Measurements from ENCODE around the gene CNPY1. TPM values are rescaled to one million over a fixed set of nuclear protein-coding genes. Genes with fewer than 3 reads are reported as not detected.

The CNPY1 gene
- total RNA-seq, 8 experiments from 2014 or later, result 0.17 to 0.46 (median 0.28) TPM; not detected in 5

GRCh38 chr7:155466814-155467733 lies 79.3 kb downstream of the CNPY1 start:
- Histone ChIP-seq H3K4me3 (peak overlapping the region in 1 of 5 donors; percentile 9), H3K27ac (no peak overlapping the region), H3K4me1 (replicated peaks in 1 of 2) (peaks cover 3 to 16% of the 10 kb centered on the region in 2 donors)
- in situ Hi-C loops (cut with MboI; ENCODE audit: low pct_unique_long_range_greater_than_20kb in 2 of 9, low sequenced_read_pairs in 9 of 9, unreplicated experiment in 9 of 9), result no loop called here
- 0 to 25% (median 2%) methylated on average over 2 to 23 of the region's 78 CpGs; no CpG with 5 or more reads in 4 of the 10 experiments for WGBS, 10 experiments
- ATAC-seq (replicated peaks in 6 of 8), result peak in 7 of 8 experiments; percentile 16 to 71 (median 57)

GRCh38 chr7:155466142-155466813 lies 80.1 kb downstream of the CNPY1 start:
- WGBS, 10 experiments, result 2 to 19% (median 9%) methylated on average over 4 to 13 of the region's 42 CpGs; no CpG with 5 or more reads in 3 of the 10 experiments
- ATAC-seq (replicated peaks in 6 of 8), result peak in 6 of 8 experiments; percentile 11 to 38 (median 22)
- Histone ChIP-seq H3K4me1 (replicated peaks in 1 of 2) (peaks cover 3 to 16% of the 10 kb centered on the region in 2 donors), H3K4me3 (peak overlapping the region in 1 of 5 donors; percentile 9), H3K27ac (no peak overlapping the region)
- in situ Hi-C loops (cut with MboI; ENCODE audit: low pct_unique_long_range_greater_than_20kb in 2 of 9, low sequenced_read_pairs in 9 of 9, unreplicated experiment in 9 of 9), result no loop called here

GRCh38 chr7:155465761-155466141 lies 80.6 kb downstream of the CNPY1 start:
- no peak for ATAC-seq (replicated peaks in 6 of 8)
- H3K27ac ChIP-seq, result no peak overlapping the region
- in situ Hi-C loops (cut with MboI; ENCODE audit: low pct_unique_long_range_greater_than_20kb in 2 of 9, low sequenced_read_pairs in 9 of 9, unreplicated experiment in 9 of 9), result no loop called here
- 11 to 61% (median 24%) methylated on average over 1 to 9 of the region's 9 CpGs; no CpG with 5 or more reads in 1 of the 10 experiments for WGBS, 10 experiments
- peaks cover 3 to 16% of the 10 kb centered on the region in 2 donors for H3K4me1 ChIP-seq (replicated peaks in 1 of 2)
- H3K4me3 ChIP-seq, result no peak overlapping the region

- H3K4me3 ChIP-seq, result no peak overlapping the region
- in situ Hi-C loops (cut with MboI; ENCODE audit: low pct_unique_long_range_greater_than_20kb in 2 of 9, low sequenced_read_pairs in 9 of 9, unreplicated experiment in 9 of 9), result no loop called here
- 5 to 80% (median 15%) methylated on average over 2 to 25 of the region's 33 CpGs for WGBS, 10 experiments
- H3K27ac ChIP-seq, result no peak overlapping the region
- H3K4me1 ChIP-seq (replicated peaks in 1 of 2), result peaks cover 3 to 16% of the 10 kb centered on the region in 2 donors
- no peak for ATAC-seq (replicated peaks in 6 of 8)
These were observed 81.2 kb downstream of the CNPY1 start for GRCh38 chr7:155464948-155465739.

- H3K4me1 ChIP-seq (replicated peaks in 1 of 2), result peaks cover 3 to 17% of the 10 kb centered on the region in 2 donors
- 10 to 51% (median 25%) methylated on average over 1 to 6 of the region's 6 CpGs; no CpG with 5 or more reads in 1 of the 10 experiments for WGBS, 10 experiments
- ATAC-seq (replicated peaks in 6 of 8), result no peak
- no peak overlapping the region for H3K27ac ChIP-seq
- in situ Hi-C loops (cut with MboI; ENCODE audit: low pct_unique_long_range_greater_than_20kb in 2 of 9, low sequenced_read_pairs in 9 of 9, unreplicated experiment in 9 of 9), result no loop called here
- H3K4me3 ChIP-seq, result no peak overlapping the region
These were observed 82.2 kb downstream of the CNPY1 start for GRCh38 chr7:155464183-155464582.

- Histone ChIP-seq H3K27ac (no peak overlapping the region), H3K4me3 (no peak overlapping the region), H3K4me1 (replicated peaks in 1 of 2) (peaks cover 3 to 23% of the 10 kb centered on the region in 2 donors)
- ATAC-seq (replicated peaks in 6 of 8), result no peak
- 20 to 51% (median 31%) methylated on average over 2 to 9 of the region's 15 CpGs; no CpG with 5 or more reads in 5 of the 10 experiments for WGBS, 10 experiments
- in situ Hi-C loops (cut with MboI; ENCODE audit: low pct_unique_long_range_greater_than_20kb in 2 of 9, low sequenced_read_pairs in 9 of 9, unreplicated experiment in 9 of 9), result no loop called here
These were observed 83.1 kb downstream of the CNPY1 start for GRCh38 chr7:155463114-155463811.

- H3K4me3 ChIP-seq, result no peak overlapping the region
- peaks cover 3 to 23% of the 10 kb centered on the region in 2 donors for H3K4me1 ChIP-seq (replicated peaks in 1 of 2)
- no peak for ATAC-seq (replicated peaks in 6 of 8)
- WGBS, 10 experiments, result 9 to 67% (median 22%) methylated on average over 6 to 25 of the region's 33 CpGs; no CpG with 5 or more reads in 1 of the 10 experiments
- no peak overlapping the region for H3K27ac ChIP-seq
- in situ Hi-C loops (cut with MboI; ENCODE audit: low pct_unique_long_range_greater_than_20kb in 2 of 9, low sequenced_read_pairs in 9 of 9, unreplicated experiment in 9 of 9), result no loop called here
These were observed 84.1 kb downstream of the CNPY1 start for GRCh38 chr7:155462163-155462735.

GRCh38 chr7:155461631-155462030 lies 84.7 kb downstream of the CNPY1 start:
- H3K27ac ChIP-seq, result no peak overlapping the region
- 0 to 80% (median 70%) methylated on average over 1 to 3 of the region's 3 CpGs; no CpG with 5 or more reads in 7 of the 10 experiments for WGBS, 10 experiments
- ATAC-seq (replicated peaks in 6 of 8), result no peak
- H3K4me3 ChIP-seq, result no peak overlapping the region
- in situ Hi-C loops (cut with MboI; ENCODE audit: low pct_unique_long_range_greater_than_20kb in 2 of 9, low sequenced_read_pairs in 9 of 9, unreplicated experiment in 9 of 9), result no loop called here
- peaks cover 0 to 19% of the 10 kb centered on the region in 2 donors for H3K4me1 ChIP-seq (replicated peaks in 1 of 2)

GRCh38 chr7:155460926-155461613 lies 85.3 kb downstream of the CNPY1 start:
- no peak for ATAC-seq (replicated peaks in 6 of 8)
- Histone ChIP-seq H3K4me3 (no peak overlapping the region), H3K27ac (no peak overlapping the region), H3K4me1 (replicated peaks in 1 of 2) (peaks cover 0 to 17% of the 10 kb centered on the region in 2 donors)
- in situ Hi-C loops (cut with MboI; ENCODE audit: low pct_unique_long_range_greater_than_20kb in 2 of 9, low sequenced_read_pairs in 9 of 9, unreplicated experiment in 9 of 9), result no loop called here
- WGBS, 10 experiments, result 0 to 23% (median 17%) methylated on average over 1 to 7 of the region's 8 CpGs; no CpG with 5 or more reads in 6 of the 10 experiments

GRCh38 chr7:155459700-155460461 lies 86.5 kb downstream of the CNPY1 start:
- in situ Hi-C loops (cut with MboI; ENCODE audit: low pct_unique_long_range_greater_than_20kb in 2 of 9, low sequenced_read_pairs in 9 of 9, unreplicated experiment in 9 of 9), result no loop called here
- no peak overlapping the region for H3K27ac ChIP-seq
- no peak for ATAC-seq (replicated peaks in 6 of 8)
- H3K4me1 ChIP-seq (replicated peaks in 1 of 2), result peaks cover 0 to 17% of the 10 kb centered on the region in 2 donors
- WGBS, 10 experiments, result 0 to 30% (median 8%) methylated on average over 1 to 19 of the region's 34 CpGs
- peak overlapping the region in 3 of 5 donors; percentile 41 to 54 (median 49) for H3K4me3 ChIP-seq

Data from motor neuron (in vitro differentiated cells).